HG03378 (cell line): ENCODE results near the gene AP2A2.
"Not testable (repeated sequence)": the region's sequence is repeated elsewhere in the genome, so short reads cannot be mapped to it uniquely, and the experiment has no call there.

Experiments used
- ATAC-seq: cut with Tn5 transposase; IDR thresholded peaks from one replicate; pipeline ENCODE4 v1.9.1; 2021; ENCODE audit warnings: mild to moderate bottlenecking, moderate library complexity; ENCODE audit not compliant: unreplicated experiment

The AP2A2 gene

DNA sequence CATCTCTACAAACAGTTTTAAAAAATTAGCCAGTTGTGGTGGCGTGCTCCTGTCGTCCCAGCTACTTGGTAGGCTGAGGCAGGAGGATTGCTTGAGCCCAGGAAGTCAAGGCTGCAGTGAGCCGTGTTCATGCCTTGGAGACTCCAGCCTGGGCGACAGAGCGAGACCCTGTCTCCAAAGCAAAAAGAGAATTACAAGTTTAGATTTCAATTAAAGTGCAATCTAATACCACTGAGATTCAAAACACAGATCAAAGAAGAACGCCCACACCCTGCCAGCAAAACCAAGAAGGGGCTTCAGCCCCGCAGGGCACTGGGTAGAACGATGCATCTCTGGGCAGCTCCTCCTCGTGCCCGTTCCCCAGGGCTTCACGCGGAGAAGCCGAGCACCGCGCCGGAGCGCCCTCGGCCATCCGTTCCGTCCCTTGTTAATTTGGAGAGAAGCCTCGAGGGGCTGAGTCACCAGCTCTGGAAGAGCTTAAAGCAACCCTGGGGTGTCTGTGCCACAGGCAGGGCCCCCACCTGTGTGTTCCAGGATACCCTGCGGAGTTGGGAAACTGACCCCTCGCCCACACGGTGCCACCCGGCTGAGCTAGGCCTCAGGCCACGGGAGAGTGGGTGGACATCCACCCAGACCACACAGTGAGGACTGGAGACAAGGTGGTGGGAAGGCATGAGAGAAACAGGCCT, 47.0 kb downstream of the AP2A2 start:
- no peak for ATAC-seq

GRCh38 chr11:973237-973636, 47.6 kb downstream of the AP2A2 start:
- ATAC-seq = no peak

DNA sequence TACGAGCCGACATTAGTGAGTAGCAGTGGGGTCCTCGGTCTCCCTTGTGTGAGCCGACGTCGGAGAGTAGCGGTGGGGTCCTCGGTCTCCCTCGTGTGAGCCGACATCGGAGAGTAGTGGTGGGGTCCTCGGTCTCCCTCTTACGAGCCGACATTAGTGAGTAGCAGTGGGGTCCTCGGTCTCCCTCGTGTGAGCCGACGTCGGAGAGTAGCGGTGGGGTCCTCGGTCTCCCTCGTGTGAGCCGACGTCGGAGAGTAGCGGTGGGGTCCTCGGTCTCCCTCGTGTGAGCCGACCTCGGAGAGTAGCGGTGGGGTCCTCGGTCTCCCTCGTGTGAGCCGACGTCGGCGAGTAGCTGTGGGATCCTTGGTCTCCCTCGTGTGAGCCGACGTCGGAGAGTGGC, 49.7 kb downstream of the AP2A2 start:
- ATAC-seq = not testable (repeated sequence)

- ATAC-seq = no peak
These were observed 50.2 kb downstream of the AP2A2 start for GRCh38 chr11:975827-976226.

GRCh38 chr11:976431-977160, 50.9 kb downstream of the AP2A2 start:
- ATAC-seq = no peak

DNA sequence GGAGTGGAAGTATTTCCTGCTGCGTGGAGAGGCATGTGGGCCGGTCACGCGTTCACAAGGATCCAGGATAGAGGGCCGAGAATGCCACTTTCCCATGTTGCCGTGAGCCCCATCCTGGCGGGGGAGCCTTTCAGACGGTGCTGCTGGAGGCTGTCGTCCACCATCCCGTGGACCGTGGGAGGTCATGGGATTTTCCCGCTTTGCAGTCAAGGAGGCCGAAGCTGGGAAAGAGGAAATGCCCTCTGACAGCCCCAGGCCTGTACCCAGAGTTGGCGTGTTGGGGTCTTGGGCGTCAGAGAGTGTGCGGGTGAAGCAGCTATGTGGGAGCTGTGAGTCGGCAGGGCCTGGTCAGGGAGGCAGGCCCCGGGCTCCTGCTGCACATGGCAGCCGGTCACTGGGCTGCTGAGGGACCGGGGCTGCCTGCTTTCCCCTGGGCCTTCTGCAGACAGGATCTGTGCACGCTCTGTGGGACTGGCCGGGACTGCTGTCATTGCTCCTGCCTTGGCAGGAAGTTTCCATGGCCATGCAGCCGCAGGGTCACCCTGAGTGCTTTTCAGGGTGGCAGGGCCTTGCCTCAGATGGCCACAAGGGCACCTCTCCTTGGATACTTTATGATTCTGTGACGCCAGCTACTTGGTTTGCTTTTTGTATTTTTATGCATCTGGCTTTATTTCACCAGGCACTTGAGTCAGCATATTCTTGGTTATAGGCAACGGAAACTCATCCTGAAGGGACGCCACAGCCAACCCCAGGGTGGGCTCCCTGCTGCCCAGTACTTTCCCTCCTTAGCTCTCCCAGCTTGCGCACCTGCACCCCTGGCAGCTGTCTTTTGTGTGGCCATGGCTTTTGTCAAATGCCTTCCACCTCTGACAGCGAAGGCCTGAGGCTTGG, 52.4 kb downstream of the AP2A2 start:
- ATAC-seq = no peak

GRCh38 chr11:978781-979180, 53.1 kb downstream of the AP2A2 start:
- ATAC-seq = no peak

DNA sequence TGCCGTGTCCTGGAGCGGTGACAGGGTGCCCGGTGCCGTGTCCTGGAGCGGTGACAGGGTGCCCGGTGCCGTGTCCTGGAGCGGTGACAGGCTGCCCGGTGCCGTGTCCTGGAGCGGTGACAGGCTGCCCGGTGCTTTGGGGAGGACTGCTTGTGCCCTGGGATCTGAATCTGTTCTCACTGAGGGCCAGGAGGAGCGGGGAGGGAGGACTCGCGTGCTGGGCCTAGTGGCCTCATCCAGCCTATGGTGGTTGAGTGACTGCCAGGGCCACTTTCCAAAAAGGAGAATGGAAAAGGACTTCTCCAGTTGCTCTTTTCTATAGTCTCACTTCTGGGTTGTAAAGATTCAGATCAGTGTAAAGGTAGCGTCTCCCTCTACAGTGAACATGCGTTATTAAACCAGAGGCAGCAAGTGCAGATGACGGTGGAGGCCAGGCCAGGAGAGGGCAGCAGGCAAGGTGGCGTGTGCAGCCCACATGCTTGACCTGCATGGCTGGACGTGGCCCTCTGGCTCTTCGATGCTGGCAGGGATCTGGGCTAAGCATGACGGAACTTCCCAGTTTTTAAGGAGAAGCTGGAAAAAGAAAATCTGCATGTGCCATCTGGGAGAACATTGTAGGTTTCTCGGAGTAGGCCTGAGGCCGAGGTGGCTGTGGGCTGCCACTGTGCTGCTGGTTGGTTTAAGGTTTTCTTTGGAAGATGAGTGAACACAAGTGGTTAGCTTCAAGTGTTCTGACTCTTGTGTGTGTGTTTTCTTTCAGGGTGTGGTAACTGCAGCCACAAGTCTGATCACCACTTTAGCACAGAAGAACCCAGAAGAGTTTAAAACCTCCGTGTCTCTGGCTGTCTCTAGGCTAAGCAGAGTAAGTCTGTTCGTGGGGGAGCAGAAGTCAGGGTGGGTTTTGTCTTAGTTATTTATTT, 55.0 kb downstream of the AP2A2 start:
- no peak for ATAC-seq

GRCh38 chr11:981764-982163, 56.1 kb downstream of the AP2A2 start:
- ATAC-seq = no peak

GRCh38 chr11:984546-984945, 58.9 kb downstream of the AP2A2 start:
- no peak for ATAC-seq

- ATAC-seq = no peak
These were observed 59.7 kb downstream of the AP2A2 start for GRCh38 chr11:985406-985805.

DNA sequence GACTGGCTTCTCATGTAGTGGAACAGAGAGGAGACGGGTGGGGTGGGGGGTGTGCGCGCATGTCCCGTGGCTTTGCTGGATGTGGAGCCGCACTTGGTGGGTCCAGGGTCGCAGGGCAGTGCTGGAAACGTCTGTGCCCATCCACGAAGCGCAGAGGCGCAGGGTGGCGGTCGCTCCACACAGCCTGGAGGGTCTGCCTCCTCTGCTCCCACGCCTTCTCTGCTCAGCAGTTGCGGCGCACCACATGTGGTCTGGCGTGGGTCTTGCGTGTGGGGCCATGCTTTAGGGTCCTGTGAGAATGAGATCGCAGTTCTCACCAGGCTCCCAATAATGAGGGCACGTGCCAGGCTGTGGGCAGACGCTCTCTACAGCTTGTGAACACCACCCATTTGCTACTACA, 60.2 kb downstream of the AP2A2 start:
- ATAC-seq = no peak

DNA sequence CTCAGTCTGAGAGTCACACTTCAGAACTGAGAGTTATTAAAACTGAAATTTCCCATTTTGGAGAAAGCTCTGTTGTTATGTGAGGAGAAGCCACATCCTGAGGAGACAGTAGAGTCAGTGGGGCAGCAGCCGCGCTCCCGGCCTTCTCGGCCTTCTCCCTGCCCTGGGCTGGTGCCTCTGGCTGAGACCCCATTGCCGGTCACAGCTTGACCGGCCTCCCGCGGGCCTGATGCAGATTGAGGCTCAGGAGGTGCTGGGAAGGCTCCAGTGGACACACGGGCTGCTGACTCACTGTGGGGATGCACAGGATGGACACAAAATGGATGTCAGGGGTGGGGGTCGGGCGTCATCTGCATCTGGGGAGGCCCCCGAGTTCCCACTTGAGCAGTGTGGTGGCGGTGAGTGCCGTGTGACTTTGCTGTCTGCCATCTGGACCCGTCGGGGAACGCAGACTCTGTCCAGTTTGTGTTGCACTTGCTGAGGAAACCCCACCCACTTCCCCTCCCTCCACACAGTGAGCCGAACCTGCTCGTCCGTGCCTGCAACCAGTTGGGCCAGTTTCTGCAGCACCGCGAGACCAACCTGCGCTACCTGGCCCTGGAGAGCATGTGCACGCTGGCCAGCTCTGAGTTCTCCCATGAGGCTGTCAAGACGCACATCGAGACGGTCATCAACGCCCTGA, 60.7 kb downstream of the AP2A2 start:
- no peak for ATAC-seq

DNA sequence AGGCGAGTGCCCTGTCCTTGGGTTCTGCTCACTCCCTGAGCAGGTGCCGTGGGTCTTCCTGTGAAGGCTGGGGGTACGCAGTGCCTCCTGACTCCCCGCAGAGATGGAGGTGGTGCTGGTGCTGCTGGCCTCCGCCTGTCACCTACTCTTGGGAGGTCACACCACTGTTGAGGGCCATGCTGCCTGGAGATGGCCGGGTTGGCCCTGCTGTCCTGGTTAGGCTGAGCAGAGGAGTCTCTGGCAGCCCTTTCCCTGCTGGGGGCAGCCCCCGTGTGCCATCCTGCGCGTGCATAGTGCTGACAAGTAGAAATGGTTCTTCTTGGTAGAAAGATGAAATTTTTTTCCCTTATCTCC, 61.3 kb downstream of the AP2A2 start:
- ATAC-seq = no peak

- ATAC-seq = no peak
These were observed 62.0 kb downstream of the AP2A2 start for GRCh38 chr11:987671-988070.

DNA sequence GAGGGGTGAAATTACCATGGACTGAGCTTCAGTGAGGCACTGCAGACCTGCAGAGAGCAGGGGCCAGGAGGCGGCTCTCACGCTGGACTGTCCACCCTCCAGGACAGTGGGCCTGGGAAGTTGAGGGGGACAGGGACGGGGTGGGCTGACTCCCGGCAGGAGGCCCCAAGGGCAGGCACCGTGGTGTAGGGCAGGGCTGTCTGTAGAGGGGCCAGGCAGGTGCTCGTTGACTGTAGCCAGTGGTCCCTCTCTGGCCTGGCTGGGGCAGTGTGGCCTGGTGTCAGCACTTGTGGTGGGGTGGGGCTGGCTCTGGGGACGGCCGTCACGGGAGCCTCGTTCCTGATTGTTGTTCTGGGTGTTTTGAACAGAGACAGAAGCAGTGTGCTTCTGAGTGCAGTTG, 64.4 kb downstream of the AP2A2 start:
- ATAC-seq = no peak

DNA sequence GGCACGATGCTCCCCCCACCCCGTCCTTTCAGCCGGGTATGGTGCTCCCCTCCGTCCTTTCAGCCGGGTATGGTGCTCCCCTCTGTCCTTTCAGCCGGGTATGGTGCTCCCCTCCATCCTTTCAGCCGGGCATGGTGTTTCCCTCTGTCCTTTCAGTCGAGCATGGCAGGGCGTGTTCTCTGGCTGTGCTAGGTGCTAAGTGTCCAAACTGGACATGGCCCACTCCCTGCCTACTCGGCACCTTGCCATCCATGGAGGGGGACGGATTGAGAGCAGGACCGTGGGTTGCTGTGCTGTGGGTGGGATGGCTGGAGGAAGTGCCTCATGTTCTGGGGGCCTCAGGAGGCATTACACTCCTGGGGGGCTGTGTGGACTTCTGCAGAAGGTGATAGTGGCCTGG, 65.4 kb downstream of the AP2A2 start:
- no peak for ATAC-seq

- no peak for ATAC-seq
These were observed 66.1 kb downstream of the AP2A2 start for GRCh38 chr11:991711-992307.

DNA sequence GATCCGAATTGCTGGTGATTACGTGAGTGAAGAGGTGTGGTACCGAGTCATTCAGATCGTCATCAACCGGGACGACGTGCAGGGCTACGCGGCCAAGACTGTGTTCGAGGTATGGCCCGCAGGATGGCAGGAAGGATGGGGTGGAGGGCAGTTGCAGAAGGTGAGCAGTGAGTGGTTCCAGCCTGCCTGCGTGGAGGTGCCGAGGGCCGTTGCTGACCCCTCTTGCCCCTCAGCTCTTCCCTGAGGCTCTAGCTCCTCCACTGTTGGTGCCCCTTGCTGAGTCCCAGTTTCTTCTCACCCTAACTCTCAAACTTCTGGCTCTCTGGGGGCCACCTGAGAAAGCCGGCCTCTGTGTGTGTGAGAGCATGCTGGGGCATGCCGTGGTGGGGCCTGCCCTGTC, 66.9 kb downstream of the AP2A2 start:
- ATAC-seq = no peak
